ENCODE results near the gene TIMM17B.

TIMM17B gene

GRCh38 chrX:48904626-48905025 is 7.1 kb upstream of the TIMM17B start:
- peaks cover 15% of the 10 kb centered on the region; the same call in 1 of the 2 replicates for H3K9me3 ChIP-seq (ENCODE audit: control insufficient read depth, insufficient read depth, low read depth, low read length)
- H3K36me3 ChIP-seq (ENCODE audit: control insufficient read depth, insufficient read depth, low read length): peaks cover 59% of the 10 kb centered on the region
- no peak overlapping the region for H3K9ac ChIP-seq (ENCODE audit: low read length)
- H3K27me3 ChIP-seq (ENCODE audit: control insufficient read depth, insufficient read depth, low read length): peaks cover 4% of the 10 kb centered on the region; the same call in 1 of the 2 replicates
- no peaks in the 10 kb centered on the region; the same call in 1 of the 2 replicates for H3K4me1 ChIP-seq (ENCODE audit: control insufficient read depth, insufficient read depth, low read length)
- no peak overlapping the region for H3K27ac ChIP-seq (ENCODE audit: low read depth, low read length)
- no peak overlapping the region for H3K4me3 ChIP-seq (ENCODE audit: low read depth, low read length)

GRCh38 chrX:48904180-48904579 is 6.6 kb upstream of the TIMM17B start:
- Histone ChIP-seq H3K4me3 (ENCODE audit: low read depth, low read length) (no peak overlapping the region), H3K27ac (ENCODE audit: low read depth, low read length) (no peak overlapping the region), H3K27me3 (ENCODE audit: control insufficient read depth, insufficient read depth, low read length) (peaks cover 4% of the 10 kb centered on the region; the same call in 1 of the 2 replicates), H3K36me3 (ENCODE audit: control insufficient read depth, insufficient read depth, low read length) (peaks cover 55% of the 10 kb centered on the region), H3K9ac (ENCODE audit: low read length) (no peak overlapping the region), H3K9me3 (ENCODE audit: control insufficient read depth, insufficient read depth, low read depth, low read length) (peaks cover 15% of the 10 kb centered on the region; the same call in 1 of the 2 replicates), H3K4me1 (ENCODE audit: control insufficient read depth, insufficient read depth, low read length) (no peaks in the 10 kb centered on the region)

GRCh38 chrX:48903290-48903689 is 5.7 kb upstream of the TIMM17B start:
- no peak overlapping the region for H3K27ac ChIP-seq (ENCODE audit: low read depth, low read length)
- peaks cover 4% of the 10 kb centered on the region; the same call in 1 of the 2 replicates for H3K27me3 ChIP-seq (ENCODE audit: control insufficient read depth, insufficient read depth, low read length)
- no peak overlapping the region for H3K4me3 ChIP-seq (ENCODE audit: low read depth, low read length)
- H3K9ac ChIP-seq (ENCODE audit: low read length): no peak overlapping the region
- H3K36me3 ChIP-seq (ENCODE audit: control insufficient read depth, insufficient read depth, low read length): peaks cover 55% of the 10 kb centered on the region
- peaks cover 15% of the 10 kb centered on the region; the same call in 1 of the 2 replicates for H3K9me3 ChIP-seq (ENCODE audit: control insufficient read depth, insufficient read depth, low read depth, low read length)
- H3K4me1 ChIP-seq (ENCODE audit: control insufficient read depth, insufficient read depth, low read length): no peaks in the 10 kb centered on the region

GRCh38 chrX:48902776-48903175 is 5.2 kb upstream of the TIMM17B start:
- Histone ChIP-seq H3K27me3 (ENCODE audit: control insufficient read depth, insufficient read depth, low read length) (peaks cover 4% of the 10 kb centered on the region; the same call in 1 of the 2 replicates), H3K4me3 (ENCODE audit: low read depth, low read length) (no peak overlapping the region), H3K9me3 (ENCODE audit: control insufficient read depth, insufficient read depth, low read depth, low read length) (peaks cover 15% of the 10 kb centered on the region; the same call in 1 of the 2 replicates), H3K27ac (ENCODE audit: low read depth, low read length) (no peak overlapping the region), H3K4me1 (ENCODE audit: control insufficient read depth, insufficient read depth, low read length) (no peaks in the 10 kb centered on the region), H3K36me3 (ENCODE audit: control insufficient read depth, insufficient read depth, low read length) (peaks cover 55% of the 10 kb centered on the region), H3K9ac (ENCODE audit: low read length) (no peak overlapping the region)

GRCh38 chrX:48902135-48902534 is 4.6 kb upstream of the TIMM17B start:
- H3K9ac ChIP-seq (ENCODE audit: low read length): no peak overlapping the region
- peaks cover 4% of the 10 kb centered on the region; the same call in 1 of the 2 replicates for H3K27me3 ChIP-seq (ENCODE audit: control insufficient read depth, insufficient read depth, low read length)
- no peaks in the 10 kb centered on the region for H3K4me1 ChIP-seq (ENCODE audit: control insufficient read depth, insufficient read depth, low read length)
- no peak overlapping the region for H3K27ac ChIP-seq (ENCODE audit: low read depth, low read length)
- H3K36me3 ChIP-seq (ENCODE audit: control insufficient read depth, insufficient read depth, low read length): peaks cover 55% of the 10 kb centered on the region
- H3K4me3 ChIP-seq (ENCODE audit: low read depth, low read length): no peak overlapping the region
- peaks cover 15% of the 10 kb centered on the region; the same call in 1 of the 2 replicates for H3K9me3 ChIP-seq (ENCODE audit: control insufficient read depth, insufficient read depth, low read depth, low read length)

- Histone ChIP-seq H3K9me3 (ENCODE audit: control insufficient read depth, insufficient read depth, low read depth, low read length) (peaks cover 13% of the 10 kb centered on the region; the same call in 1 of the 2 replicates), H3K36me3 (ENCODE audit: control insufficient read depth, insufficient read depth, low read length) (peaks cover 48% of the 10 kb centered on the region)
These were observed 3.5 kb upstream of the TIMM17B start for GRCh38 chrX:48901069-48901468.

GRCh38 chrX:48899078-48899410 is 1.5 kb upstream of the TIMM17B start:
- H3K27ac ChIP-seq (ENCODE audit: low read depth, low read length): no peak overlapping the region
- no peaks in the 10 kb centered on the region for H3K27me3 ChIP-seq (ENCODE audit: control insufficient read depth, insufficient read depth, low read length)
- no peaks in the 10 kb centered on the region; the same call in 1 of the 2 replicates for H3K4me1 ChIP-seq (ENCODE audit: control insufficient read depth, insufficient read depth, low read length)
- H3K36me3 ChIP-seq (ENCODE audit: control insufficient read depth, insufficient read depth, low read length): peaks cover 38% of the 10 kb centered on the region
- H3K4me3 ChIP-seq (ENCODE audit: low read depth, low read length): no peak overlapping the region
- H3K9ac ChIP-seq (ENCODE audit: low read length): no peak overlapping the region
- H3K9me3 ChIP-seq (ENCODE audit: control insufficient read depth, insufficient read depth, low read depth, low read length): peaks cover 7% of the 10 kb centered on the region; the same call in 1 of the 2 replicates

More at GRCh38 chrX:48901069-48901468, 3.5 kb upstream of the TIMM17B start:
- no peak overlapping the region for H3K9ac ChIP-seq (ENCODE audit: low read length)
- no peaks in the 10 kb centered on the region; the same call in 1 of the 2 replicates for H3K4me1 ChIP-seq (ENCODE audit: control insufficient read depth, insufficient read depth, low read length)
- H3K27me3 ChIP-seq (ENCODE audit: control insufficient read depth, insufficient read depth, low read length): no peaks in the 10 kb centered on the region
- H3K27ac ChIP-seq (ENCODE audit: low read depth, low read length): no peak overlapping the region
- no peak overlapping the region for H3K4me3 ChIP-seq (ENCODE audit: low read depth, low read length)

GRCh38 chrX:48897157-48897624 is 377 bp downstream of the TIMM17B start:
- peaks cover 28% of the 10 kb centered on the region for H3K36me3 ChIP-seq (ENCODE audit: control insufficient read depth, insufficient read depth, low read length)
- H3K27me3 ChIP-seq (ENCODE audit: control insufficient read depth, insufficient read depth, low read length): no peaks in the 10 kb centered on the region
- peak overlapping the region; percentile 95 for H3K9ac ChIP-seq (ENCODE audit: low read length)
- peak overlapping the region; percentile 83; the same call in 1 of the 2 replicates for H3K27ac ChIP-seq (ENCODE audit: low read depth, low read length)
- H3K4me1 ChIP-seq (ENCODE audit: control insufficient read depth, insufficient read depth, low read length): no peaks in the 10 kb centered on the region; the same call in 1 of the 2 replicates
- H3K9me3 ChIP-seq (ENCODE audit: control insufficient read depth, insufficient read depth, low read depth, low read length): peaks cover 6% of the 10 kb centered on the region; the same call in 1 of the 2 replicates
- peak overlapping the region; percentile 92 for H3K4me3 ChIP-seq (ENCODE audit: low read depth, low read length)

GRCh38 chrX:48896611-48897011 is 957 bp downstream of the TIMM17B start:
- Histone ChIP-seq H3K27me3 (ENCODE audit: control insufficient read depth, insufficient read depth, low read length) (no peaks in the 10 kb centered on the region), H3K36me3 (ENCODE audit: control insufficient read depth, insufficient read depth, low read length) (peaks cover 23% of the 10 kb centered on the region), H3K4me1 (ENCODE audit: control insufficient read depth, insufficient read depth, low read length) (no peaks in the 10 kb centered on the region; the same call in 1 of the 2 replicates), H3K9me3 (ENCODE audit: control insufficient read depth, insufficient read depth, low read depth, low read length) (peaks cover 5% of the 10 kb centered on the region; the same call in 1 of the 2 replicates), H3K9ac (ENCODE audit: low read length) (peak overlapping the region; percentile 72), H3K4me3 (ENCODE audit: low read depth, low read length) (peak overlapping the region; percentile 92), H3K27ac (ENCODE audit: low read depth, low read length) (peak overlapping the region; percentile 83; the same call in 1 of the 2 replicates)

- H3K9me3 ChIP-seq (ENCODE audit: control insufficient read depth, insufficient read depth, low read depth, low read length): peaks cover 5% of the 10 kb centered on the region; the same call in 1 of the 2 replicates
- no peak overlapping the region for H3K9ac ChIP-seq (ENCODE audit: low read length)
- no peaks in the 10 kb centered on the region for H3K27me3 ChIP-seq (ENCODE audit: control insufficient read depth, insufficient read depth, low read length)
- no peak overlapping the region for H3K4me3 ChIP-seq (ENCODE audit: low read depth, low read length)
- peaks cover 9% of the 10 kb centered on the region; the same call in 1 of the 2 replicates for H3K4me1 ChIP-seq (ENCODE audit: control insufficient read depth, insufficient read depth, low read length)
- H3K27ac ChIP-seq (ENCODE audit: low read depth, low read length): no peak overlapping the region
- H3K36me3 ChIP-seq (ENCODE audit: control insufficient read depth, insufficient read depth, low read length): peaks cover 16% of the 10 kb centered on the region
These were observed 2.7 kb downstream of the TIMM17B start for GRCh38 chrX:48894891-48895290.

GRCh38 chrX:48893556-48894348 is 3.8 kb downstream of the TIMM17B start:
- Histone ChIP-seq H3K9me3 (ENCODE audit: control insufficient read depth, insufficient read depth, low read depth, low read length) (peaks cover 5% of the 10 kb centered on the region; the same call in 1 of the 2 replicates), H3K27ac (ENCODE audit: low read depth, low read length) (no peak overlapping the region), H3K4me3 (ENCODE audit: low read depth, low read length) (no peak overlapping the region), H3K4me1 (ENCODE audit: control insufficient read depth, insufficient read depth, low read length) (peaks cover 9% of the 10 kb centered on the region; the same call in 1 of the 2 replicates), H3K27me3 (ENCODE audit: control insufficient read depth, insufficient read depth, low read length) (no peaks in the 10 kb centered on the region), H3K36me3 (ENCODE audit: control insufficient read depth, insufficient read depth, low read length) (peaks cover 16% of the 10 kb centered on the region), H3K9ac (ENCODE audit: low read length) (no peak overlapping the region)
